ENCODE results near the gene RGS7. TPM values are rescaled to one million over a fixed set of nuclear protein-coding genes. Genes with fewer than 3 reads are reported as not detected.

The RGS7 gene
- total and polyA plus RNA-seq, 10 donors = 0.09 to 1.8 (median 0.72) TPM; not detected in 1

DNA sequence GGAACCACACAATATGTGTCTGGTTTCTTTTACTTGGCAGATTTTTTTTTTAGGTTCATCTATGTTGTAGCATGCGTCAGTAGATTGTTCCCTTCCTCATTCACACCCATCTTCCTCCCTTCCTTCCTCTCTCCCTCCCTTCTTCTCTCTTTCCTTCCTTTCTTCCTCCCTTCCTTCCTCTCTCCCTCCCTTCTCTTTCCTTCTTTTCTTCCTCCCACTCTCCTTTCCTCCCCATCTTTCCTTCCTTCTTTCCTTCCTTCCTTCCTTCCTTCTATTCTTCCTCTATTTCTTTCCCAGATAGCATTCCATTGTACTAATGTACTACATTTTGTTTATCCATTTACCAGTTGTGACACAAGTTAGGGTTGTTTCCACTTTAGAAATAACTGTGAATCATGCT, 218.0 kb downstream of the RGS7 start:
- Histone ChIP-seq H3K27ac (no peak overlapping the region), H3K27me3 (replicated peaks in 1 of 7) (no peaks in the 10 kb centered on the region), H3K9me3 (peaks cover 0 to 5% (median 0%) of the 10 kb centered on the region in 8 donors), H3K4me1 (no peaks in the 10 kb centered on the region), H3K36me3 (no peaks in the 10 kb centered on the region), H3K4me3 (no peak overlapping the region)
- 43 to 70% (median 61%) methylated on average over 1 of the region's 1 CpG for WGBS, 5 donors
- intact Hi-C loops (cut with DNase I; ENCODE audit: low total_unique reads) = no loop called here
- TF ChIP-seq, protein P1, sequence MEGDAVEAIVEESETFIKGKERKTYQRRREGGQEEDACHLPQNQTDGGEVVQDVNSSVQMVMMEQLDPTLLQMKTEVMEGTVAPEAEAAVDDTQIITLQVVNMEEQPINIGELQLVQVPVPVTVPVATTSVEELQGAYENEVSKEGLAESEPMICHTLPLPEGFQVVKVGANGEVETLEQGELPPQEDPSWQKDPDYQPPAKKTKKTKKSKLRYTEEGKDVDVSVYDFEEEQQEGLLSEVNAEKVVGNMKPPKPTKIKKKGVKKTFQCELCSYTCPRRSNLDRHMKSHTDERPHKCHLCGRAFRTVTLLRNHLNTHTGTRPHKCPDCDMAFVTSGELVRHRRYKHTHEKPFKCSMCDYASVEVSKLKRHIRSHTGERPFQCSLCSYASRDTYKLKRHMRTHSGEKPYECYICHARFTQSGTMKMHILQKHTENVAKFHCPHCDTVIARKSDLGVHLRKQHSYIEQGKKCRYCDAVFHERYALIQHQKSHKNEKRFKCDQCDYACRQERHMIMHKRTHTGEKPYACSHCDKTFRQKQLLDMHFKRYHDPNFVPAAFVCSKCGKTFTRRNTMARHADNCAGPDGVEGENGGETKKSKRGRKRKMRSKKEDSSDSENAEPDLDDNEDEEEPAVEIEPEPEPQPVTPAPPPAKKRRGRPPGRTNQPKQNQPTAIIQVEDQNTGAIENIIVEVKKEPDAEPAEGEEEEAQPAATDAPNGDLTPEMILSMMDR (IDR thresholded peaks at IDR 0.05 in 8 of 11, conservative IDR thresholded peaks at IDR 0.05 in 3 of 11) = no peak
- TF ChIP-seq POLR2AphosphoS5 (IDR thresholded peaks at IDR 0.05) (no peak), POLR2A (IDR thresholded peaks at IDR 0.05) (no peak)
- no peak for DNase-seq

DNA sequence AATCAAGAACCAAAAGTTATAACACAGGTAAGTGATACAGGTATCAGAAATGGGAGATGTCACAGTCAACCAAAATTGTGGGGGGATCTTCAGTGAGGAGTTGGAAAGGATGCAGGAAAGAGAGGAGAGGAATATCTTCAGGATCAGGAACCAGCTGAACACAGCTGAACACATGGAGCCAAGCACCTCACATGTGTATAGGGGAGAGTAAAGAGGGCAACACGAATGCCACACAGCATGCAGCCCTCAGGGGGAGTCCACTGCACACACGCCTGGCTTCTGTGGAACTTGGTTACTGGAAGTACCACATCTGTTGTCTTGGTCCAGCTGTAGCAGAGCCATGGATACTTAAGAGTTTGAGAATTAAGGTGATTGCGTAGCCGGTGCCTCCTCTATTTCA, 218.8 kb downstream of the RGS7 start:
- Histone ChIP-seq H3K27ac (no peak overlapping the region), H3K4me3 (no peak overlapping the region), H3K4me1 (no peaks in the 10 kb centered on the region), H3K9me3 (peaks cover 0 to 5% (median 0%) of the 10 kb centered on the region in 8 donors), H3K27me3 (replicated peaks in 1 of 7) (no peaks in the 10 kb centered on the region), H3K36me3 (no peaks in the 10 kb centered on the region)
- intact Hi-C loops (cut with DNase I; ENCODE audit: low total_unique reads) = no loop called here
- WGBS, 5 donors = 80 to 90% (median 87%) methylated on average over 4 of the region's 4 CpGs
- DNase-seq = no peak
- TF ChIP-seq POLR2AphosphoS5 (IDR thresholded peaks at IDR 0.05) (no peak), POLR2A (IDR thresholded peaks at IDR 0.05) (no peak)
- TF ChIP-seq, protein P1 (IDR thresholded peaks at IDR 0.05 in 8 of 11, conservative IDR thresholded peaks at IDR 0.05 in 3 of 11) = no peak

DNA sequence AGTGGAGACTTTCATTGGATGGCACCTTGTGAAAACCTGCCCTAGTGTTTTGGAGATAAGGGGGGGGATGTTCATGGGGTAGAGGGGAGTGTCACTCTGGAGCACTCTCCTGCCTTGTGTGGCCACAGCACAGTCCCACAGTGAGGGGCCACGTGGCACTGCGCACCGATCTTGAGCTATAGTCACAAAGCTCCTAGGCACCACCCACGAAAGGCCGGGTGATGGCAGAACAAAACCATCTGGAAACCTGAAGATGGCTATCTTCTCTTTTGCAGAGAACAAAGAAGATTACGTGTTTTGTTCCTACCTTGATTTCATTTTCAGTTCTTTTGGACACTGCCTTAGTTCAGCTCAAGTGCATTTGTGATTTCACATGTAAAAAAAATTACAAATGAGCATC, 220.6 kb downstream of the RGS7 start:
- no peak overlapping the region for H3K27ac ChIP-seq
- H3K4me1 ChIP-seq = no peaks in the 10 kb centered on the region
- TF ChIP-seq POLR2AphosphoS5 (IDR thresholded peaks at IDR 0.05) = no peak
- no peak for TF ChIP-seq POLR2A (IDR thresholded peaks at IDR 0.05)
- TF ChIP-seq, protein P1 (IDR thresholded peaks at IDR 0.05 in 8 of 11, conservative IDR thresholded peaks at IDR 0.05 in 3 of 11) = no peak
- intact Hi-C loops (cut with DNase I; ENCODE audit: low total_unique reads) = no loop called here
- no peak for DNase-seq
- 80 to 88% (median 84%) methylated on average over 6 of the region's 6 CpGs for WGBS, 5 donors
- no peaks in the 10 kb centered on the region for H3K27me3 ChIP-seq (replicated peaks in 1 of 7)
- H3K9me3 ChIP-seq = peaks cover 0 to 5% (median 0%) of the 10 kb centered on the region in 8 donors
- no peaks in the 10 kb centered on the region for H3K36me3 ChIP-seq
- no peak overlapping the region for H3K4me3 ChIP-seq

DNA sequence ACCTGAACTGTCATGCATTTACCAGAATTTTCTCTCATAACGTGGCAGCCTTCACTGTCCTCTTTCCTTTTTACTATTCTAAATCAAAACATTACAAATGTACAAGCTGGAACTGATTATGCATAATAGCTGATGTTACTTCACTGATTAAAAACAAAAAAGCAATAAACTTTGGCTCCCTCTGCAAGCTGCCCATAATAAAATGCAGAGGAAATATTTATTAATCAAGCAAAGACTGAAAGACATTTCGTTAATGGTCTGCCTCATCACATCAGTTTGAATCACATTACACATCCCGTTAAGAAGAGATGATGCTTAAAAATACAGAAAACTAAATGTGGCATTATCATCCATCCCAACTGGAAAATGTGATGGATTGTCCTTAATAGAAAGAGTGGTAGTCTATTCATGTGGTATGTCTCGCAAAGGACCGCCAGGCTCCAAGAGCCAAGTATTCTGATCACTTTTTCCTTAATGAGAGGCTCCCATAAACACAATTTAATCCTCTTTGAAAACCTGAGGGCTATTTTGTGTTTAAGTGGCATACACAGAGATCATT, 225.3 kb downstream of the RGS7 start:
- 80 to 91% (median 81%) methylated on average over 5 of the region's 5 CpGs for WGBS, 5 donors
- TF ChIP-seq, protein P1 (IDR thresholded peaks at IDR 0.05 in 8 of 11, conservative IDR thresholded peaks at IDR 0.05 in 3 of 11) = no peak
- TF ChIP-seq POLR2AphosphoS5 (IDR thresholded peaks at IDR 0.05) (no peak), POLR2A (IDR thresholded peaks at IDR 0.05) (no peak)

More for the DNA sequence above, 225.3 kb downstream of the RGS7 start:
- no peaks in the 10 kb centered on the region for H3K4me1 ChIP-seq
- intact Hi-C loops (cut with DNase I; ENCODE audit: low total_unique reads) = no loop called here
- H3K9me3 ChIP-seq = peaks cover 0 to 5% (median 0%) of the 10 kb centered on the region in 8 donors
- no peak overlapping the region for H3K4me3 ChIP-seq
- no peaks in the 10 kb centered on the region for H3K36me3 ChIP-seq
- no peak for DNase-seq
- no peaks in the 10 kb centered on the region for H3K27me3 ChIP-seq (replicated peaks in 1 of 7)
- no peak overlapping the region for H3K27ac ChIP-seq
